A549 (cell line): ENCODE results near the gene DEF6.

ENCODE experiments used
- CBX8 ChIP-seq: fragments of 200-600 bp; sonication (generic); IDR thresholded peaks from 2 replicates; pipeline ENCODE4 v1.6.1; 2016
- CTCF ChIP-seq: fragments of >200 bp; sonication (Bioruptor Twin); formaldehyde crosslinking; IDR thresholded peaks from 3 replicates; pipeline ENCODE4 v1.5.1; 2016
- HDAC2 ChIP-seq: fragments of 200-600 bp; sonication (generic); IDR thresholded peaks from 2 replicates; pipeline ENCODE4 v1.6.1; 2016
- HOXA7 ChIP-seq: fragments of 250-450 bp; sonication (Bioruptor Pico); IDR thresholded peaks from 2 replicates; pipeline ENCODE4 v1.5.0; 2020; ENCODE audit warnings: mild to moderate bottlenecking, moderate library complexity
- KDM1A ChIP-seq: fragments of 200-600 bp; sonication (generic); IDR thresholded peaks from 2 replicates; pipeline ENCODE4 v1.6.1; 2016; ENCODE audit warnings: low read depth, mild to moderate bottlenecking
- MAZ ChIP-seq: fragments of 150-350 bp; IDR thresholded peaks from 2 replicates; pipeline ENCODE4 v1.6.1; 2014; ENCODE audit warnings: antibody characterized with exemption, low read depth, low read length, borderline replicate concordance
- PBX3 ChIP-seq: IDR thresholded peaks from 2 replicates; pipeline ENCODE4 v1.6.1; 2012
- POLR2A ChIP-seq: IDR thresholded peaks from 2 replicates; pipeline ENCODE4 v1.6.1; 2012; ENCODE audit warnings: mild to moderate bottlenecking, low read length
- POLR2AphosphoS2 ChIP-seq: conservative IDR thresholded peaks from 2 replicates; pipeline ENCODE4 v1.6.1; 2012; ENCODE audit warnings: low read length, improper control_type of control experiment, inconsistent platforms
- RAD21 ChIP-seq, 2 experiments: fragments of >200 bp in 1 of 2; sonication (Bioruptor Twin) in 1 of 2; formaldehyde crosslinking in 1 of 2; IDR thresholded peaks in 1 of 2; conservative IDR thresholded peaks in 1 of 2; 2 replicates in 1 of 2; 3 replicates in 1 of 2; pipeline ENCODE4 v1.6.1; 2012 to 2018; ENCODE audit warnings: inconsistent platforms in 1 of 2
- SMC3 ChIP-seq: fragments of >200 bp; sonication (Bioruptor Twin); formaldehyde crosslinking; IDR thresholded peaks from 3 replicates; pipeline ENCODE4 v1.6.1; 2018; ENCODE audit warnings: inconsistent platforms

DNA sequence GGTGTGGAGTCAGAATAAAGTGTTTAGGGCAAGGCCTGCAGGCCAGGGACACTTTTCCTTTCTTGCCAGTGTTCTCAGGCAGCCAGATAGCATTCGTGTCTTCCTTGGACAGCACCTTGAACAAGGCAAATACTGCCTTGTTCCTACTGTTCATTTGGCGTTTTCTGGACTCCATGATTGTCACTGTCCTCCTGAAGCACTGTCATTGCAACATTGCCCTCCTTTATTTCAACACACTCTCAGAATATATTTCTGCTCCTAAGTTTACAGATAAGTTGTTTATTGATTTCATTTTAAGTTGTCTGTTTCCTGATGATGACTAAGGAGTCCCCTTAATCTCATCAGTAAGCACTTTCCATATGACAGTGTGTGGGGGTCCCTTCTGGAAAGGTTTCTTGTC is 15.1 kb upstream of the DEF6 start:
- TF ChIP-seq CTCF (no peak), SMC3 (no peak), HOXA7 (CRISPR knock-in tag) (no peak), POLR2A (no peak), POLR2AphosphoS2 (no peak), RAD21 (conservative IDR thresholded peaks at IDR 0.05 in 1 of 2, IDR thresholded peaks at IDR 0.05 in 1 of 2) (no peak), KDM1A (no peak), HDAC2 (no peak), MAZ (no peak), CBX8 (no peak), PBX3 (no peak)
